A673 (cell line): ENCODE measurements around the gene NPAS1. TPM values are rescaled to one million over a fixed set of nuclear protein-coding genes. Genes with fewer than 3 reads are reported as not detected.

Experiments
- BruUV-seq: library from RNA; stranded (reverse); fragments of 400-500 nt; replicated peaks from 2 replicates; lab custom pipeline; 2021; lab: Mats Ljungman, UMichigan
- CTCF ChIA-PET: fragments of 300-600 bp; sonication (Branson Sonifier 250); formaldehyde crosslinking; loops from one replicate; lab custom pipeline; 2022; ENCODE audit warnings: antibody characterized with exemption; lab: Charles Lee
- POLR2A ChIA-PET: fragments of 300-600 bp; sonication (Branson Sonifier 250); formaldehyde crosslinking; loops from one replicate; lab custom pipeline; 2022; ENCODE audit warnings: antibody characterized with exemption; ENCODE audit not compliant: low non-redundant PET; lab: Charles Lee
- DNase-seq: peaks from one replicate; pipeline ENCODE4 v3.0.0-alpha.2; 2015; ENCODE audit warnings: low spot score
- H3K27ac ChIP-seq: fragments of 200-600 bp; sonication (generic); 2 replicates; pipeline ENCODE4 v1.5.1; 2016; ENCODE audit warnings: mixed run types, low read depth, mild to moderate bottlenecking, mixed read lengths, antibody characterized with exemption, low read length; ENCODE audit not compliant: poor library complexity, severe bottlenecking
- H3K27me3 ChIP-seq: fragments of 200-600 bp; sonication (generic); replicated peaks from 2 replicates; pipeline ENCODE4 v1.6.1; 2017; ENCODE audit warnings: mixed run types, low read depth, mild to moderate bottlenecking, mixed read lengths, antibody characterized with exemption, low read length; ENCODE audit not compliant: insufficient read depth, poor library complexity
- H3K36me3 ChIP-seq: fragments of 200-600 bp; sonication (generic); 2 replicates; pipeline ENCODE4 v1.6.1; 2016; ENCODE audit warnings: mixed run types, mild to moderate bottlenecking, mixed read lengths, antibody characterized with exemption, low read length; ENCODE audit not compliant: insufficient read depth, poor library complexity, severe bottlenecking
- H3K4me1 ChIP-seq: fragments of 200-600 bp; sonication (generic); 2 replicates; pipeline ENCODE4 v1.6.1; 2017; ENCODE audit warnings: mixed run types, mild to moderate bottlenecking, mixed read lengths, antibody characterized with exemption, low read length; ENCODE audit not compliant: insufficient read depth, poor library complexity, severe bottlenecking
- H3K4me3 ChIP-seq: fragments of 200-600 bp; sonication (generic); 2 replicates; pipeline ENCODE4 v1.5.1; 2016; ENCODE audit warnings: low read depth, mixed run types, mild to moderate bottlenecking, mixed read lengths, low read length; ENCODE audit not compliant: poor library complexity, severe bottlenecking
- H3K9me3 ChIP-seq: fragments of 200-600 bp; sonication (generic); 2 replicates; pipeline ENCODE4 v1.6.1; 2016; ENCODE audit warnings: mixed run types, low read depth, mild to moderate bottlenecking, mixed read lengths, antibody characterized with exemption, low read length; ENCODE audit not compliant: poor library complexity, severe bottlenecking
- CTCF ChIP-seq: fragments of 300-800, 200-600 bp; sonication (generic); conservative IDR thresholded peaks from 2 replicates; pipeline ENCODE4 v1.5.1; 2017; ENCODE audit warnings: low read depth, mild to moderate bottlenecking, antibody characterized with exemption, low read length, moderate library complexity, mixed read lengths
- EZH2 ChIP-seq: fragments of 200-600 bp; sonication (generic); IDR thresholded peaks from 2 replicates; pipeline ENCODE4 v1.6.1; 2017; ENCODE audit warnings: borderline replicate concordance, low read depth, mild to moderate bottlenecking, mixed read lengths, antibody characterized with exemption, low read length; ENCODE audit not compliant: poor library complexity, severe bottlenecking
- intact Hi-C: fragments of 100-400 bp; cut with micrococcal nuclease; formaldehyde crosslinking; loops from one replicate; pipeline ENCODE4 v1.10.0; 2022; ENCODE audit not compliant: unreplicated experiment
- total RNA-seq: library from RNA; stranded (reverse); gene quantifications from 2 replicates; pipeline ENCODE4 v1.2.3, GENCODE V29; 2021

The NPAS1 gene
- total RNA-seq, 1 experiment from 2014 or later, result 2.1 TPM

- ChIA-PET POLR2A (interaction anchor here (0.6 kb wide), 1 partner anchor 31 kb away, joined by 5 read pairs; no protein-coding TSS in a partner anchor), CTCF (no interaction called here)
- Histone ChIP-seq H3K4me1 (no peaks in the 10 kb centered on the region), H3K4me3 (no peak overlapping the region), H3K9me3 (no peaks in the 10 kb centered on the region), H3K27ac (no peak overlapping the region), H3K27me3 (no peaks in the 10 kb centered on the region), H3K36me3 (peaks cover 81% of the 10 kb centered on the region)
- no peak for TF ChIP-seq EZH2
- TF ChIP-seq CTCF, result no peak
- no TSS peak for BruUV-seq
- intact Hi-C loops, result no loop called here
- no peak for DNase-seq
Measured at GRCh38 chr19:47084879-47085439, 65.3 kb downstream of the NPAS1 start.

- intact Hi-C loops, result no loop called here
- Histone ChIP-seq H3K4me3 (no peak overlapping the region), H3K27me3 (no peaks in the 10 kb centered on the region), H3K27ac (no peak overlapping the region), H3K36me3 (peaks cover 79% of the 10 kb centered on the region), H3K4me1 (no peaks in the 10 kb centered on the region), H3K9me3 (no peaks in the 10 kb centered on the region)
- BruUV-seq, result no TSS peak
- no peak for DNase-seq
- POLR2A ChIA-PET, result no interaction called here
- CTCF ChIA-PET, result no interaction called here
- TF ChIP-seq CTCF (no peak), EZH2 (no peak)
Measured at GRCh38 chr19:47086280-47086679, 66.6 kb downstream of the NPAS1 start.

DNA sequence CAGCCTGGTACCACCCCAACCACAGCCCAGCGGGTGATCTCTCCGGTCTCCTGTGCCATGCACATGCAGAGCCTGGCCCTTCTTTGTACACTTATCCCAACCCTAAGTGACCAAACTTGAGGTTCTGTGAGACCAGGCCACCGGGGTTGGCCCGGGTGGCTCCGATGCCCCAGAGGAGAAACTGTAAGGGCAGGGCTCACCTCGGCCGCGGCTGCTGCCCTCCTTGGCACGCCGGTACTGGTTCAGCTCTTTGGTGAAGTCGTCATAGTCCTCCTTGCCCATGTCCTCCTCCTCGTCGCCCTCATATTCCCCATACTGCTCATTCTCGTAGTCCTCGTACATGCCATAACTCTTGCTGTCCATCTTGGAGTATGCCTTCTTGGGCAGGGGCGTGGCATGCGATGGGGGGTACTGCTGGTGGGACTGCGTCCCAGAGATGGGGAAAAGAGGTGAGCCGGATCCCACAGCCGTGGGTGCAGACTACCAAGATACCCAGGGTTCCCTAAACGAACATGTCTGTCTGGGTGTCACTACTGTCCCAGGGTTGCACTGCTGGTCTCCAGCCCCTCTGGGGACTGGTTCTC, 70.2 kb downstream of the NPAS1 start:
- DNase-seq, result no peak
- H3K4me3 ChIP-seq, result no peak overlapping the region
- no peak for TF ChIP-seq CTCF
- TF ChIP-seq EZH2, result no peak
- H3K27ac ChIP-seq, result no peak overlapping the region
- CTCF ChIA-PET, result no interaction called here
- POLR2A ChIA-PET, result no interaction called here
- intact Hi-C loops, result no loop called here
- no peaks in the 10 kb centered on the region for H3K9me3 ChIP-seq
- peaks cover 71% of the 10 kb centered on the region for H3K36me3 ChIP-seq
- no peaks in the 10 kb centered on the region for H3K4me1 ChIP-seq
- no peaks in the 10 kb centered on the region for H3K27me3 ChIP-seq
- BruUV-seq, result no TSS peak
